ENCODE results near the gene KCNB1.

Gene KCNB1

GRCh38 chr20:49497398-49497669 is 14.9 kb upstream of the KCNB1 start:
- DNase-seq (ENCODE audit: low spot score): no peak

DNA sequence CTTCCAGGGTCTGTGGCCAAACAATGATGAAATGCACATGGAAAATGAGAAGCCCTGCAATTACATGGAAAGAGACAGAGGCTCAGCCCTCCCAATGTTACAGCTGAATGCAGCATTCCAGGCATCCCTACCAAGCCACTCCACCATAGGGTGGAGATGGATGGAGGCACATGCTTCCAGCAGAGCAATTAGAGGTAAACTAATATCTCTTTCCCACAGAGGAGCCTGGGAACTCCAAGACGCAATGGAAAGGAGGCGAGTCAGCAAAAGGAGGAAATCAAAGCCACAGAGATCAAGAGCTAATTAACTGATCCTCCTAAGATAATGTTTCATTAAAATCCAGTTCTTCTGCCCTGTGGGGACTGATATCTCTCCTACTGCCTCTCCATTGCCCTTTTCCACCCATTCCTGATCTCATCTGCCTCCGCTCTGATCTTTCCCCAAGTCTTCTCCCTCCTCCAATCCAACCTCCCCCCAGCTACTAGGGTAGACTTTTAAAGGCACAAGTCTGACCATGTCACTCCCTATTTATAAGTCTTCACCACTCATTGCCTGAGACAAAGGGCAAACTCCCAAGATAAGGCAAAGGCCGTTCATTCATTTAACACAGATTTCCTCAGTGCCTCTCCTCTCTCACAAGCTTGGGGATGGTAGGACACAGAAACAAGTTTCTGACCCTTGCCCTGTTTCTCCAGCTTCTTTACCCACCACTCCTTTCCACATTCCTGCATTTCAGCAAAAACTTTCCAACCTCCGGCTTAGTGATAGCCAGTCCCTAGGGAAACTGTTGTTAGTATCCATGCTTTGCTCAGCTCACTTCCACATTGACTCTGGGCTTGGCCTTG is 14.3 kb upstream of the KCNB1 start:
- no peak for DNase-seq (ENCODE audit: low spot score)

GRCh38 chr20:49496043-49496442 is 13.6 kb upstream of the KCNB1 start:
- DNase-seq (ENCODE audit: low spot score): no peak

DNA sequence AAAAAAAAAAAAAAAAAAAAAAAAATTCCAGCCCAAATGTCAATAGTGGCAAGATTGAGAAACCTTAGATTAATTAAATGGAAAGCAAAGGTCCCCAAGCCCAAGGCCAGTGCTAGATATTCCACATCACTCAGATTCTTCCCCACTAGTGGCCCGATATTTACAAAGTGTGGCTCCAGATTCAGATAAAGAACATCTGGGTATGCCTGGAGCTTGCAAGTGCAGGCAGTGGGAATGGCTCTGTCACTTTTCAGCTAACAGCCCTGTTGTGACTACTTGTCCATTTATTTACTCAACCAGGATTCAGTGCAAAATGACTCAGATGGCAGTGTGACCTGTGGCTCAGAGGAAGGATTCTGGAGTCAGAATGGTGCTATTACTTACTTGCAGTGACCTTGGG is 8.2 kb upstream of the KCNB1 start:
- no peak for DNase-seq (ENCODE audit: low spot score)

DNA sequence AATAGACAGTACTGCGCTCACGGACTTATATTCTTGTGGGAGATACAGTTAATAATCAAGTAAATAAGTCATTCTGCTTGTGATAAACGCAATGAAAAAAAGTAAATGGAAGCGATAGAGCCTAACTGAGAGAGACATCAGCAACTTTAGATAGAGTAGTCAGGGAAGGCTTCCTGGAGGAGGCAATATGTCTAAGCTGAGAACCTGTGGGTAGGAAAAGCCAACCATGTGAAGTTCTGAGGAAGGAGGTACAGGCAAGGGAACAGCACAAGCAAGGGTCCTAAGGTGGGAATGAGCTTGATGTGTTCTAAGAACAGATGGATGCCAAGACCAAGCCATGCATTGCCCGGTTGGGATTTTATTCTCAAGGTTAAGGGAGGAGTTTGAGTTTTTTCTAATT is 7.2 kb upstream of the KCNB1 start:
- DNase-seq (ENCODE audit: low spot score): no peak

GRCh38 chr20:49486064-49486463 is 3.6 kb upstream of the KCNB1 start:
- no peak for DNase-seq (ENCODE audit: low spot score)

GRCh38 chr20:49485563-49485962 is 3.1 kb upstream of the KCNB1 start:
- no peak for DNase-seq (ENCODE audit: low spot score)

DNA sequence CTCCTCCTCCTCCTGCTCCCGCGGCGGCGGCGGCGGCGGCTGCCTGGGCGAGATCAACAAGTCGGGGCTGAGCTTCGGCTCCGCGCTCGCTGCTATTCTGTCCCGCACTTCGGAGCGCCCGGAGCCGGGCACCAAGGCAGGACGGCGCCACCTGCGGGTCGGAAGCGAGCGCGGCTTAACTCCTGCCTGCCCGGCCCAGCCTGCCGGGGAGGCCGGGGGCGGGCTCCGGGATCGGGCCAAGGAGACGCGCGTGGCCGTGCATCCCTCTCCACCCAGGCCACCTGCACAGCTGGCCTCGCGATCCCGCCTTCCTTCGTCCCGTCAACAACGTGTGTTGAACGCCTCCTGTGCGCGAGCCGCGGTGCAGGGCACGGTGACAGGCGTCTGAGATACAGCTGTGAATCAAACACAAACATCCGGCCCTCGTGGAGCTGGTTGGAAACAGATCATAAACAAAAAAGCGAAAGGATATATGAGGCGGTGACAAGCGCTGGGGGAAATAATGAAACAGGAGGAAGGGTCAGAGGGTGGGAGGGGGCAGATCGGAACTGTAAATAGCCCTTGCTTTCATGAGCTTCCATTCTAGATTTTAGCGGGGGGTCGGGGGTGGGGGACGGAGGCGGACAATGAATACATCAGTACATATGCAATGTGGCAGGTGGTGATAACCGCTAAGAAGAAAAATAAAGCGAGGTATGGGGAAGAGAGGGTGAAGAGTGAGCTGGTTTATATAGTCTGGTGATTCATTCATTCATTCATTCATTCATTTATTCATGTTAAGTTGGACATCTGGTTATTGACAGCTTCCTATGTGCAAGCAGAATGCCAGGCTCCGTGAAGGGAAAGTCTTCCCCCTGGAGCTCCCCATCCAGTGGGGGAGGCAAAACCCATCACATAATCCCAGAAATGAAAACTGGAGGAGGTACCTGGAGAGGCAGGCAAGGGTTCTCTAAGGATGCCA is 2.0 kb upstream of the KCNB1 start:
- peak; percentile 87 for DNase-seq (ENCODE audit: low spot score)

DNA sequence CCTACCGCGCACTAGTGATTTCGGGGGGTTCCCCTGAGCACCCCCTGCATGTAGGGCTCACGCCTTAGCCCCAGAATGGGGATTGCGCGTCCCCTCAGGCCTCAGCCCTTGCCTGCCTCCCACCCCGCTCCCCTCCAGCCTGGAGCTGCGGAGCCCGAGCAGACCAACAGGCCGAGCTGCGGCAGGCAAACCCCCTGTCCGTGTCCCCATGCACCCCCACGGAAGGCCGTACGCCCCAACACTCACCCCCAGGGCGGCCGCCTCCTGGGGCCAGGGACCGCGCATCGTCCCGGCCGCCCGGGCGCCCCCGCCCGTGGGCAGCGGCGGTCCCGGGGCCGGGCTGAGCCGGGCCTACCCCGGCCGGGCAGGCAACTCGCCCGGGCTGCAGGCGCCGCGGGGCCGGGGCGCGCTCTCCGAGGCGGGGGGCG is 1.2 kb upstream of the KCNB1 start:
- no peak for DNase-seq (ENCODE audit: low spot score)

DNA sequence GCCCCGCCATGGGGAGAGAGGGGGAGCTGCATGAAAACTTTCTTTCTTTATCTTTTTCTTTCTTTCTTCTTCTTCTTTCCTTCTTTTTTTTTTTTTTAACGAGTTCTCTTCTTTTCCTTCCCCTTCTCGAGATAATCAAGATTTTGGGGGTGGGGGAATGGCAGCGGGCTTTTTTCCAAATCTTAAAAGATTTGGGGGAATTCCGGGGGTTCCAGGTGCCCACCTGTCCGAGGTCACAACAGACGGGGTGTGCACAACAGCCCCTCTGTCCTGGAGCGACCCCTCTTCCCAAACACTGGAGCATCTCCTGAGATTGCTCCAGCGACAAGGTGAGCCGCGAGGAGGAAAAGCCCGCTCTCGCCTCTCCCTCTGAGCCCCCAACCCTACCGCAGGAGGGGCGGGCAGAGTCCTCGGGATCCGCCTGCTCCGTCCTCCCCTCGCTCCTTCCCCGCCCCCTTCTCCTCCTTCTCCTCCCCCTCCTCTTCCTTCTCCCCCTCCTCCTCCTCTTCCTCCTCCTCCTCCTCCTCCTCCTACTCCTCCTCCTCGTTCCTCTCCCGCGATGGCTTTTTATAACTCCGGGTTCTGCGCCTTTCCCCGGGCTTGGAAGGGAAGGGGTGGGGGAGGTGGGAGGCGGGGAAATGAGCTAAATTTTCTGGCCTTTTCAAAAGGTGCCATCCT is 689 bp upstream of the KCNB1 start:
- DNase-seq (ENCODE audit: low spot score): no peak

- DNase-seq (ENCODE audit: low spot score): no peak
Observed at GRCh38 chr20:49482173-49482572, 295 bp downstream of the KCNB1 start.

DNA sequence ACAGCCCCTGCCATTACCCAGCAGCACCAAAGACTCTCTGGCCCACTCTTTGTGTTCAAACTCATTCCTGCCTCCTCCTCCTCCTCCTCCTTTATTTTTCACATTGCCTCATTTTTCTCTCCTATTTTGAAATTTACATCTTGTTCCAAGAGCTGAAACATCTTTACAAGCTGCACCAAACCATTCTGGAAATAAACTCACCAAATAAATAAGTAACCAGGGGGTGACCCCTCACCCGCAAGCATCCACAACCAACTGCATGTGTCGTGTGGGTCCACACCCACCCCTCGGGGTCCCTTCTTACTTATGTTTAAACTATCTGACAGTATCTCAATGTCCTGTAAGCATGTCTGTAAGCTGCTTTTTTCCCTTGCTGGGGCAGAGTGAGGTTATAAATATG is 1.4 kb downstream of the KCNB1 start:
- no peak for DNase-seq (ENCODE audit: low spot score)

GRCh38 chr20:49480236-49480635 is 2.2 kb downstream of the KCNB1 start:
- no peak for DNase-seq (ENCODE audit: low spot score)

GRCh38 chr20:49479785-49480184 is 2.7 kb downstream of the KCNB1 start:
- DNase-seq (ENCODE audit: low spot score): no peak

DNA sequence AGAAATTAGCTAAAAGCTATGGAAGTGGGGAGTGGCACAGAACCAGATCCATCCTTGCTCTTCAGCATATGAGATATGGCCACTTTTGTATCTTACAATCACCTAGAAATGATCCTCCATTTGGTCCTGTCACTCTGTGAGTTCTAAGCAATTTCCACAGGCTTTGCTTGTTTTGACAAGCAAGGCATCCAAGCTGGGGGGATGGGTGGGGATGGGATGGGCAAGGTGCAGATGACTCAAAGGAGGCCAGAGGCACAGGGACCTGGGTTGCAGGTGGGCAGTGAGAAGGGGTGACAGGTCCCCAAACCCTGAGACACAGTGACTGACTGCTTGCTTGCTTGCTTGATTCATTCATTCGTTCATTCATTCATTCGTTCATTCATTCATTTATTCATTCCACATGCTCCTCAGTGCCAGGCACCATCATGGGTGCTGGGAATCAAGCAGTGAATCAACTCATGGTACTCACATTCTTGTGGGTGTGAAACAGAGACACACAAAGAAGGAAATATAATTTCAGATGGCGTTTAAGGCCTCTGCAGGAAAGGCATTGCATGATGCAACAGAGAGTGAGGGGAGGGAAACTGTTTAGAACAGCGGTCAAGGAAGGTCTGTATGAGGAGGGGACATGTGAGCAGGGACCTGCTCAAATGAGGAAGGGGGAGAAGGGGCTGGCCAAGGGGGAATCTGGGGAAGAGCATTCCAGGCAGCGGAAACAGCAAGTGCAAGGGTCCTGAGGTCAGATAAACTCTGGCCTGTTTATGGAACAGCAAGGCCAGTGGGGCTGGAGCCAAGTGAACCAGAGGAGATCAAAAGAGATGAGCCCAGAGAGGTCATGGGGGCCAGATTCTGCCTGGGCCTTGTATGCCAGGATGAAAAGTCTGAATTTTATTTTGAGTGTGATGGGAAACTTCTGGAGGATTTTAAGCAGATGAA is 3.4 kb downstream of the KCNB1 start:
- DNase-seq (ENCODE audit: low spot score): no peak

DNA sequence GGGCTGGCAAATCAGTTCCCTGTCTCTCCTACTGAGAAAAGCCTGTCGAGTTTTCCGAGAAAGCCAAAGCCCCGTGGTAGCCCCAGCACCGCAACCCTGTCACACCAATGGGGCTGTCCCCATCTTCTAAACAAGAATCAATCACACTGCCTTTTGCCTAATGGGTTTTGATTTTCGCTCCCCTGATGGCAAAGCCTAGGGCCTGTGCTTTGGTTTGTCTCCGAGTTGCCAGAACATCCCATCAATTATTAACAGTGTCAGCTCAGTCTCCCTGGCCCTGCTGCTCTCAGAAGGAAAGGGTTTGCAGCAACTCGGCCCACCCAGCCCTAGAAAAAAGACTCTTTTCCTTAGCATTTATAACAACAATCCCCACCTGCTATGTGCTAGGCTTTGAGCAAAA is 4.2 kb downstream of the KCNB1 start:
- DNase-seq (ENCODE audit: low spot score): no peak

GRCh38 chr20:49477200-49477599 is 5.3 kb downstream of the KCNB1 start:
- DNase-seq (ENCODE audit: low spot score): no peak

DNA sequence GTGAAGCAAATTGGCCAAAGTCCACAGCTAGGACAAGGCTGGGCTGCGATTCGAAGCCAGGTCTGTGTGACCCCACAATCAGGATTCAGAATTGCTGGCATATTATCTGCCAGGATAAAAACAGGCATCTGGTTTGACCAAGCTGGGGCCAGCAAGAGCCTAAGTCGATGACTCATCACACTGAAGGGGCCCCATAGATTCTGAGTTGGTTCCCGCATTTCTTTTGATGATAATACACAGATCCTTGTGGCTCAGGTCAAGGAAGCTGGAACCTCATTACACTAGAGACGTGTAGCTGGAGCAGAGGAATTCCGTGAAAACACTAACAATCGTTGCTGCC is 6.5 kb downstream of the KCNB1 start:
- DNase-seq (ENCODE audit: low spot score): peak; percentile 65

DNA sequence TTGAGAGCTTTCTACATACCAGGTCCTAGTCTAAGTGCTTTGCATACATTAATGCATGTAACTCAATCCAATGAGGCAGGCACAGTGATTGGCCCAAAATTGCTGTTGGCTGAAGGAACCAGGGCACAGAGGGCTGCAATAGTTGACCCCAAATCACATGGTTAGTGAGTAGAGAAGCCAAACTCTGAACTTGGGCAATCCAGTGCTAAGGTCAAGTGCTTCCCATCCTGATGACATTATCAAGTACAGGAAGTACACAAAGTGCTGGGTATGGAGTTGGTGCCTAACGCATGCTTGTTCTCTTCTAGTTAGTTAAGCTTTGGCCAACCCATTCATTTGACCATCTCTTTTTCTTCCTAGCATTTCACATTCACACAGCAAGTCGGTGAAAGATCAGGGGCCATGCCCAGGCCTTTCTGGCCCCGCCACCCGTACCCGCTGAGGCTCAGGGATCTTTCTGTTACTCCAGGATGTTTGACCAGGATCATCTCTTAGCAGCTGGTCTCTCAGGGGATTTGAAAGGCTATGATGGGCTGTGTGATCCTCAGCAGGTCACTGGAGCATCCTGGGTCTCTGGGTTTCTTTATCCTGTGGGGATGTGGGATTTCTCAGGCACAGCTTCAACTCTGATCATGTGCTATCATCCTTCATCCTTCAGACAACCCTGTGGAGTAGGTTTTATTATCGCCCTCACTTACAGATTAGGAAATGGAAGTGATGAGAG is 7.0 kb downstream of the KCNB1 start:
- no peak for DNase-seq (ENCODE audit: low spot score)

DNA sequence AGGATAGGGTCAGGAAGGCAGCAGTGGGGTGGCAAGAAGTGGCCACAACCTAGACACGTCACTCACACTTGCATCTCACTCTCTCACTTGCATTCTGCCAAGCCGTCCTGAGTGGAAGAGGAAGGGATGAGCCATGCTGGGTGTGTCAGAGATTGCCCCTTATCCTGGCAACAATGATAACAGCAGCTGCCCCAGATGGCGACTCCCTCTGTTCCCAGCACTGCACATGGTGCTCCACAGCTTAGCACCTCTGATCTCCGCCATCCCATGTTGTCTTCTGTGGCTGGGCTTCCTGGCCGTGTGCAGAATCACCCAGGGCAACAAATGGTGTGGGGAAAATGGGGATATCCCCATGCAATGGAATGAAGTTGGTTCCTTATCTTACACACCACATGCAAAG is 11.1 kb downstream of the KCNB1 start:
- no peak for DNase-seq (ENCODE audit: low spot score)

DNA sequence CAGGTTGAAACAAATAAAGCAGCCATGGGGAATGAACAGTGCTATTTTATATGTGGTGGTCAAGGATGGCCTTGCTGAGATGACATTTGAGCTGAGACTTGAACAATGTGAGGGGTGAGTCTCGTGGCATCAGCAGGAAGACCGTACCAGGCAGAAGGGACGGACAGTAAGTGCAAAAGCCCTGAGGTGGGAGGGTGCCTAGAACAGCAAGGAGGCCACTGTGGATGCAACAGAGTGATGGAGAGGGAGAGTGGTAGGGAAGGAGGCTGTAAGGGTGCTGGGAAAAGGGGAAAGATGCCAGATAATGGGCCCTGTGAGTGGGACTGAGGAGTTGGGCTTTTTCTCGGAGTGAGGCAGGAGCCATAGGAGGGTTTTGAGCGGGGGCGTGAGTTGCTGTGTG is 11.5 kb downstream of the KCNB1 start:
- DNase-seq (ENCODE audit: low spot score): no peak

Measured in SW480 (cell line).